ENCODE measurements around the gene PPM1A. TPM values are rescaled to one million over a fixed set of nuclear protein-coding genes. Genes with fewer than 3 reads are reported as not detected.

The PPM1A gene
- total RNA-seq, 1 experiment from 2014 or later: 41.7 TPM

GRCh38 chr14:60229614-60230013 is 19.4 kb upstream of the PPM1A start:
- Histone ChIP-seq H4K5ac (ENCODE audit: insufficient read length, low read depth, low read length) (no peak overlapping the region), H4K91ac (ENCODE audit: insufficient read length, low read depth, low read length) (no peak overlapping the region), H4K20me1 (ENCODE audit: control insufficient read depth, insufficient read depth, insufficient read length) (no peaks in the 10 kb centered on the region), H3K4me1 (ENCODE audit: insufficient read depth, low read length) (no peaks in the 10 kb centered on the region), H3K27ac (ENCODE audit: insufficient read length, low read depth, low read length) (no peak overlapping the region), H3K27me3 (ENCODE audit: insufficient read depth, low read length) (no peaks in the 10 kb centered on the region), H3K9me3 (ENCODE audit: control insufficient read depth, low read depth, low read length) (no peaks in the 10 kb centered on the region), H2BK20ac (ENCODE audit: low read depth, low read length, poor library complexity, severe bottlenecking) (no peak overlapping the region), H3K14ac (ENCODE audit: insufficient read depth, low read length) (no peak overlapping the region), H4K8ac (replicated peaks; ENCODE audit: insufficient read length, low read depth, low read length) (no peak overlapping the region), H3K23me2 (ENCODE audit: insufficient read length, low read depth, low read length, poor library complexity, severe bottlenecking) (no peaks in the 10 kb centered on the region), H2BK12ac (ENCODE audit: insufficient read length, low read depth, low read length) (no peak overlapping the region), H3K79me1 (ENCODE audit: insufficient read depth, low read depth, low read length, poor library complexity, severe bottlenecking) (no peaks in the 10 kb centered on the region), H3K9ac (ENCODE audit: extremely low read depth, insufficient read length, low read length) (no peak overlapping the region), H3K18ac (ENCODE audit: insufficient read length, low read depth, low read length) (no peak overlapping the region), H3K4ac (ENCODE audit: low read depth, low read length) (no peak overlapping the region), H3K79me2 (ENCODE audit: insufficient read depth, low read length) (no peaks in the 10 kb centered on the region), H2BK5ac (ENCODE audit: insufficient read length, low read length) (no peak overlapping the region), H3K4me2 (ENCODE audit: insufficient read depth, insufficient read length, low read length) (no peak overlapping the region), H3K56ac (ENCODE audit: insufficient read length, low read depth, low read length) (no peak overlapping the region), H2BK15ac (ENCODE audit: low read depth, low read length) (no peak overlapping the region), H3K23ac (ENCODE audit: insufficient read length, low read depth, low read length) (no peak overlapping the region), H2AFZ (ENCODE audit: low read length) (no peak overlapping the region), H2AK5ac (ENCODE audit: insufficient read length, low read length) (no peak overlapping the region), H3T11ph (ENCODE audit: low read length) (no peak overlapping the region), H2BK120ac (ENCODE audit: low read depth, low read length, poor library complexity, severe bottlenecking) (no peak overlapping the region)
- H3K9me3 Mint-ChIP-seq: peaks cover 12 to 15% of the 10 kb centered on the region in 2 experiments; a peak in 4 of 5 replicates
- no peak for TF ChIP-seq CTCF (conservative IDR thresholded peaks at IDR 0.05)
- no peak overlapping the region for H3K4me3 Mint-ChIP-seq
- no peak for DNase-seq
- H3K27me3 Mint-ChIP-seq (ENCODE audit: low read depth): no peaks in the 10 kb centered on the region
- peaks cover 2 to 11% (median 4%) of the 10 kb centered on the region in 3 experiments; a peak in 5 of 7 replicates for H3K36me3 Mint-ChIP-seq (ENCODE audit: insufficient read depth in 1 of 3, low read depth in 3 of 3)
- H3K27ac Mint-ChIP-seq: no peak overlapping the region
- H3K4me1 Mint-ChIP-seq: peaks cover 0 to 8% of the 10 kb centered on the region in 2 experiments

Measured in H9 (cell line).